ENCODE measurements around the gene MYRF. TPM values are rescaled to one million over a fixed set of nuclear protein-coding genes. Genes with fewer than 3 reads are reported as not detected.

Gene MYRF
- total RNA-seq, 1 donor from 2014 or later, result 1.6 TPM

- peaks cover 3% of the 10 kb centered on the region for H3K4me1 Mint-ChIP-seq (ENCODE audit: low read depth)
- H3K4me3 Mint-ChIP-seq (ENCODE audit: unreplicated experiment), result no peak overlapping the region
- no peaks in the 10 kb centered on the region for H3K9me3 Mint-ChIP-seq (ENCODE audit: low read depth)
- H3K27ac Mint-ChIP-seq (ENCODE audit: unreplicated experiment), result no peak overlapping the region
- no peaks in the 10 kb centered on the region for H3K36me3 Mint-ChIP-seq (ENCODE audit: low read depth)
- no peak for TF ChIP-seq CTCF (IDR thresholded peaks at IDR 0.05)
- H3K27me3 Mint-ChIP-seq (ENCODE audit: low read depth), result no peaks in the 10 kb centered on the region
- peak; percentile 59 for DNase-seq (ENCODE audit: low spot score)
Observed at GRCh38 chr11:61778357-61778886, 26.0 kb downstream of the MYRF start.

- Mint-ChIP-seq H3K27ac (ENCODE audit: unreplicated experiment) (no peak overlapping the region), H3K9me3 (ENCODE audit: low read depth) (no peaks in the 10 kb centered on the region), H3K27me3 (ENCODE audit: low read depth) (no peaks in the 10 kb centered on the region), H3K4me3 (ENCODE audit: unreplicated experiment) (no peak overlapping the region), H3K4me1 (ENCODE audit: low read depth) (peaks cover 9% of the 10 kb centered on the region), H3K36me3 (ENCODE audit: low read depth) (no peaks in the 10 kb centered on the region)
- no peak for TF ChIP-seq CTCF (IDR thresholded peaks at IDR 0.05)
- peak; percentile 86 for DNase-seq (ENCODE audit: low spot score)
Observed at GRCh38 chr11:61778920-61779650, 26.6 kb downstream of the MYRF start.

- H3K36me3 Mint-ChIP-seq (ENCODE audit: low read depth), result peaks cover 2% of the 10 kb centered on the region
- no peaks in the 10 kb centered on the region for H3K27me3 Mint-ChIP-seq (ENCODE audit: low read depth)
- no peak for DNase-seq (ENCODE audit: low spot score)
- H3K9me3 Mint-ChIP-seq (ENCODE audit: low read depth), result no peaks in the 10 kb centered on the region
- H3K27ac Mint-ChIP-seq (ENCODE audit: unreplicated experiment), result no peak overlapping the region
- TF ChIP-seq CTCF (IDR thresholded peaks at IDR 0.05), result no peak
- H3K4me3 Mint-ChIP-seq (ENCODE audit: unreplicated experiment), result no peak overlapping the region
- peaks cover 17% of the 10 kb centered on the region for H3K4me1 Mint-ChIP-seq (ENCODE audit: low read depth)
Observed at GRCh38 chr11:61779666-61780525, 27.5 kb downstream of the MYRF start.

- H3K27me3 Mint-ChIP-seq (ENCODE audit: low read depth), result no peaks in the 10 kb centered on the region
- H3K4me1 Mint-ChIP-seq (ENCODE audit: low read depth), result peaks cover 20% of the 10 kb centered on the region
- H3K9me3 Mint-ChIP-seq (ENCODE audit: low read depth), result no peaks in the 10 kb centered on the region
- no peak for TF ChIP-seq CTCF (IDR thresholded peaks at IDR 0.05)
- H3K27ac Mint-ChIP-seq (ENCODE audit: unreplicated experiment), result no peak overlapping the region
- H3K4me3 Mint-ChIP-seq (ENCODE audit: unreplicated experiment), result no peak overlapping the region
- peaks cover 6% of the 10 kb centered on the region for H3K36me3 Mint-ChIP-seq (ENCODE audit: low read depth)
- DNase-seq (ENCODE audit: low spot score), result no peak
Observed at GRCh38 chr11:61780581-61781162, 28.2 kb downstream of the MYRF start.

GRCh38 chr11:61781585-61781984, 29.1 kb downstream of the MYRF start:
- no peak overlapping the region for H3K27ac Mint-ChIP-seq (ENCODE audit: unreplicated experiment)
- no peak overlapping the region for H3K4me3 Mint-ChIP-seq (ENCODE audit: unreplicated experiment)
- no peak for TF ChIP-seq CTCF (IDR thresholded peaks at IDR 0.05)
- DNase-seq (ENCODE audit: low spot score), result peak; percentile 79
- H3K36me3 Mint-ChIP-seq (ENCODE audit: low read depth), result peaks cover 6% of the 10 kb centered on the region
- H3K9me3 Mint-ChIP-seq (ENCODE audit: low read depth), result no peaks in the 10 kb centered on the region
- H3K4me1 Mint-ChIP-seq (ENCODE audit: low read depth), result peaks cover 20% of the 10 kb centered on the region
- H3K27me3 Mint-ChIP-seq (ENCODE audit: low read depth), result no peaks in the 10 kb centered on the region
